ENCODE data around the gene TMEM144.

- TF ChIP-seq CTCF (IDR thresholded peaks at IDR 0.05; ENCODE audit: insufficient read depth, low read depth, low read length) = no peak
- TF ChIP-seq EZH2 (IDR thresholded peaks at IDR 0.05; ENCODE audit: insufficient read depth, low read length) = no peak
Observed at GRCh38 chr4:158234671-158235070, 24.4 kb downstream of the TMEM144 start.
